KMS-11 (cell line): ENCODE results near the gene SSC5D.

Experiments used
- H2AFZ ChIP-seq: fragments of 200-600 bp; sonication (generic); 2 replicates; pipeline ENCODE4 v1.6.1; 2016; ENCODE audit warnings: antibody characterized with exemption, mixed run types, low read depth
- H3K27ac ChIP-seq: fragments of 200-600 bp; sonication (generic); 2 replicates; pipeline ENCODE4 v1.6.1; 2016; ENCODE audit warnings: mild to moderate bottlenecking, mixed run types
- H3K27me3 ChIP-seq: fragments of 200-600 bp; sonication (generic); 2 replicates; pipeline ENCODE4 v1.6.1; 2017; ENCODE audit warnings: mild to moderate bottlenecking, low read depth, mixed run types, moderate library complexity; ENCODE audit not compliant: insufficient read depth
- H3K36me3 ChIP-seq: fragments of 200-600 bp; sonication (generic); 2 replicates; pipeline ENCODE4 v1.6.1; 2017; ENCODE audit warnings: mild to moderate bottlenecking, mixed run types; ENCODE audit not compliant: insufficient read depth
- H3K4me1 ChIP-seq: fragments of 200-600 bp; sonication (generic); 2 replicates; pipeline ENCODE4 v1.6.1; 2016; ENCODE audit warnings: mild to moderate bottlenecking, low read depth, mixed run types; ENCODE audit not compliant: poor library complexity, severe bottlenecking
- H3K4me2 ChIP-seq: fragments of 200-600 bp; sonication (generic); 2 replicates; pipeline ENCODE4 v1.7.0; 2016; ENCODE audit warnings: mild to moderate bottlenecking, mixed run types
- H3K4me3 ChIP-seq: fragments of 200-600 bp; sonication (generic); IDR thresholded peaks from 2 replicates; pipeline ENCODE4 v1.6.1; 2017; ENCODE audit warnings: low read depth, low read length, mixed read lengths; ENCODE audit not compliant: insufficient read depth
- H3K79me2 ChIP-seq: fragments of 200-600 bp; sonication (generic); 2 replicates; pipeline ENCODE4 v1.6.1; 2016; ENCODE audit warnings: low read depth, mixed run types; ENCODE audit not compliant: insufficient read depth
- H3K9ac ChIP-seq: fragments of 200-600 bp; sonication (generic); 2 replicates; pipeline ENCODE4 v1.6.1; 2016; ENCODE audit warnings: mild to moderate bottlenecking, mixed run types
- H4K20me1 ChIP-seq: fragments of 200-600 bp; sonication (generic); 2 replicates; pipeline ENCODE4 v1.6.1; 2016; ENCODE audit warnings: mild to moderate bottlenecking, mixed run types; ENCODE audit not compliant: insufficient read depth
- CTCF ChIP-seq: fragments of 200-600 bp; sonication (generic); conservative IDR thresholded peaks from 2 replicates; pipeline ENCODE4 v1.6.1; 2017; ENCODE audit warnings: low read depth, mild to moderate bottlenecking, antibody characterized with exemption, low read length, moderate library complexity, mixed read lengths

The SSC5D gene

GRCh38 chr19:55487924-55488687, at the start of gene SSC5D:
Gene SSC5D (plus strand): TSS chr19:55488436. CDS start chr19:55488590, 154 bp downstream.
- Histone ChIP-seq H3K4me3 (no peak within 1 kb of the TSS), H3K27me3 (peaks cover 56% of the 10 kb centered on the region; the same call in 1 of the 2 replicates), H4K20me1 (no peaks in the 10 kb centered on the region), H2AFZ (no peak within 1 kb of the TSS), H3K9ac (no peak within 1 kb of the TSS), H3K4me1 (no peaks in the 10 kb centered on the region), H3K36me3 (no peaks in the 10 kb centered on the region), H3K79me2 (no peaks in the 10 kb centered on the region), H3K4me2 (no peak within 1 kb of the TSS), H3K27ac (no peak within 1 kb of the TSS)
- no peak for TF ChIP-seq CTCF

- H3K4me1 ChIP-seq, result peaks cover 2% of the 10 kb centered on the region
- peaks cover 63% of the 10 kb centered on the region for H3K27me3 ChIP-seq
- no peak overlapping the region for H2AFZ ChIP-seq
- no peaks in the 10 kb centered on the region for H3K79me2 ChIP-seq
- H3K4me3 ChIP-seq, result no peak overlapping the region
- no peaks in the 10 kb centered on the region for H4K20me1 ChIP-seq
- no peak overlapping the region for H3K27ac ChIP-seq
- H3K4me2 ChIP-seq, result no peak overlapping the region
- no peaks in the 10 kb centered on the region for H3K36me3 ChIP-seq
- no peak for TF ChIP-seq CTCF
- H3K9ac ChIP-seq, result no peak overlapping the region
Measured at GRCh38 chr19:55439052-55439451, 49.2 kb upstream of the SSC5D start.

- Histone ChIP-seq H3K79me2 (no peaks in the 10 kb centered on the region), H3K27ac (no peak overlapping the region), H3K36me3 (no peaks in the 10 kb centered on the region), H3K9ac (no peak overlapping the region), H3K4me2 (no peak overlapping the region), H4K20me1 (no peaks in the 10 kb centered on the region), H2AFZ (no peak overlapping the region), H3K27me3 (peaks cover 78% of the 10 kb centered on the region), H3K4me3 (no peak overlapping the region), H3K4me1 (peaks cover 2% of the 10 kb centered on the region)
- TF ChIP-seq CTCF, result no peak
Measured at GRCh38 chr19:55440411-55441105, 47.7 kb upstream of the SSC5D start.

- Histone ChIP-seq H3K9ac (no peak overlapping the region), H2AFZ (no peak overlapping the region), H4K20me1 (no peaks in the 10 kb centered on the region), H3K79me2 (no peaks in the 10 kb centered on the region), H3K4me3 (no peak overlapping the region), H3K27me3 (peaks cover 80% of the 10 kb centered on the region), H3K36me3 (no peaks in the 10 kb centered on the region), H3K27ac (no peak overlapping the region), H3K4me1 (peaks cover 2% of the 10 kb centered on the region), H3K4me2 (no peak overlapping the region)
- no peak for TF ChIP-seq CTCF
Measured at GRCh38 chr19:55441319-55441691, 46.9 kb upstream of the SSC5D start.
